ENCODE data around the gene TTC38.

Gene TTC38

DNA sequence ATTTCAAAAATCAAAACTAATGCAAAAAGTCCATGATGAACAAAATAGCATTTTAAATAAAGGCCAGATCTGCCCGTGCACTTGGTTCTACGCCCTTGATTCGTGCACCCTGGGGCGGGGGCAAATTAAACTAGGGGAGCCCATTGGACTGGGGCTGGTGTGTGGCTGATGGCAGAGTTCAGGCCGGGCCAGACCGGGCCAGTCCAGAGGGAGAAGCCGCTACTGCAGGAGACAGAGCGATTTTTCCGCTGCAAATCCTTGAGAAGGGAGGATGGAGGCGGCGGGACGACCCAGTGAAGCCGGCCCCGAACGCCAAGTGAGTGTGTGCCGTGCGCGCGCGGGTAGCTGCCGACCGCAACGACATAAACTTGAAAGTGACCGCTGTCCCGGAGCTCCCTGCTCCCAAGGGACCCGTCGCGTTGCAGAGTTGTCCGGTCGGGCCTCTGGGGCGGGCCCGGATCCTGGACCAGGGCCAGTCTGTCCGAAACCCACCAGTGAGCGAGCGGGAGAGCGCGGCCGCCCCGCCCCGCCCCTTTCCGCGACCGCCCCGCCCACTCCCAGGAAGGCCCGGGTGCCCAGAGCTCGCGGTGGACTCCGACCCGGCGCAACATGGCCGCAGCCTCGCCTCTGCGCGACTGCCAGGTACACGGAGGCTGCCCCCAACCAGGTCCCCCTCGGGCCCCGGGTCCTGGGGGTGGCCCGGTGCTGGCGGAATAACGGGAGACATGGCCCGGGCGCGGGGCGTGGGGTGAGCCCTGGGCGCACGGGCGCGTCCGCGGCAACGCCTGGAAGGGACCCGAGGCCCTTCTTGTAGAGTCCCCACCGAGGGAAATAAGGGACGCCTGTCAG, at the start of gene TTC38:
Gene TTC38 (plus strand): TSS at position 578 of the 849 bp plus-strand sequence. CDS start 32 bp downstream, at position 610.
- DNase-seq = peak; percentile 84

GRCh38 chr22:46219636-46220035, 48.2 kb upstream of the TTC38 start:
- DNase-seq = no peak

GRCh38 chr22:46220921-46221320, 46.9 kb upstream of the TTC38 start:
- DNase-seq = no peak

DNA sequence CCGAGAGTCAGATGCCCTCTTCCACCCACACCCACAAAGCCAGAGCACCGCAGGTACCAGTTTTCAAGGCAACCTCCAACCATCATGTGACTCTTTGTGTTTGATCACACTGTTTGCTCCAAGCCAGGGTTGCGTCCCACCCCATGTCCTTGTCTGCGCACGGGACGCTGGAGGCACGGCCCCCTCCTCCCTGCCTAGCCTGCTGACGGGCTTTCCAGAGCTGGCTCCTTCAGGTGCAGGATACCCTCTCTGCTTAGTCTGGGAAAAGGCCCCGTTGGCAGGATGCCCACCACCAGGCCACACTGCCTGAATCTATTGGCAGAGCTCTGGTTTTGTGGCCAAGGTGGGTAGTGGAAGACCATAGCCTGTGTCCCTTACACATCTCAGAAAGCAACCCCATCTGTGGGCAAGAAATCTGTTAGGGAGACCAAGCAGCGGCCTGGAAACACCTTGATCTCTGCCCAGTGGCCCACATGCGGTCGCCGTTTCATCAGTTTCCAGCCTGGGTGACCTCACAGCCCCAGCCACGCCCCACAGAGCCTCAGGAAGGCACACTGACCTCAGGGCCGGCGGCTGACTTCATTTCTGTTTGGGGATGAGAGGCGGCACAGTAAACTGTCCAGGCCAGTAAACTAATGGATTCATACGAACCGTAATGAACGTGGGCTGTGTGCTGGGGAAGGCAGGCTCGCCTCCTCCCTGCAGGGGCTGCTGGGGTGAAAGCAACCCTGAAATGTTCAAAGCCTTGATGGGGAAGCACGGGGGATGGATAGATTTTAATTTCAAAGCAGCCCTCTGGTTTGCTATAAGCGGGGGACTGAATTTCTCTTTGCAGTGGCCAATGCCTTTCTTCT, 43.5 kb upstream of the TTC38 start:
- DNase-seq = no peak

DNA sequence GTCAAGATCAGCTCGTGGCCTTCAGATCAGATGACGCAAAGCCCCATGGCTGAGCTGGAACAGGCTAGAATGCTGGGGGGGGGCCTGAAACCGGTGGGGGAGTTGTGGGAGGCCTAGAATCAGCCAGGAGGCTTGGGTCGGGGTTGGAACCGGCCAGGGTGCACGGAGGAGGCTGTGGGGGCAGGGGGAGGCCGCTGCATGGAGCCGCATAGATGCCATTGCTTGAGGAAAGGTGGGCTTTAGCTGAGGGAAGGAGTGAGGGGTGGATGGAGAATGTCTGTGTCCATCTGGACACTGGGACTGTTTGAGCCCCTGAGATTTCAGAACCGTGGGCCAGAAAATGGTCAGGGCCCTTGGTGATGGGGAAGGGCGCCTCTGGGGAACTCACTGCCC, 42.9 kb upstream of the TTC38 start:
- no peak for DNase-seq

GRCh38 chr22:46225631-46226030, 42.2 kb upstream of the TTC38 start:
- DNase-seq = no peak

DNA sequence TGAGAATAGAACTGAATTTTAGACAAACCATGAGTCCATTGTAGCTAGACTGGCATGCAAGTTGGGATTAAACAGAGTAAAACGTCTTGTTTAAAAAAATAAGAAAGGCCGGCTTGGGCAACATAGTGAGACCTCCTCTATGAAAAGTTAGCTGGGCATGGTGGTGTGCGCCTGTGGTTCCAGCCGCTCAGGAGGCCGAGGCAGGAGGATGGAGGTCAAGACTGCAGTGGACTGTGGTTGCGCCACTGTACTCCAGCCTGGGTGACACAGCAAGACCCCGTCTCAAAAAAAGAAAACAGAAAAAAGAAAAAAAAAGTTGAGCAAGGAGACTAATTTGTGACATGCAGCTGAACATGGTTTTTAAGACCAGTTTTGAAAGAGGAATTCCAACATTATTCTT, 41.2 kb upstream of the TTC38 start:
- no peak for DNase-seq

DNA sequence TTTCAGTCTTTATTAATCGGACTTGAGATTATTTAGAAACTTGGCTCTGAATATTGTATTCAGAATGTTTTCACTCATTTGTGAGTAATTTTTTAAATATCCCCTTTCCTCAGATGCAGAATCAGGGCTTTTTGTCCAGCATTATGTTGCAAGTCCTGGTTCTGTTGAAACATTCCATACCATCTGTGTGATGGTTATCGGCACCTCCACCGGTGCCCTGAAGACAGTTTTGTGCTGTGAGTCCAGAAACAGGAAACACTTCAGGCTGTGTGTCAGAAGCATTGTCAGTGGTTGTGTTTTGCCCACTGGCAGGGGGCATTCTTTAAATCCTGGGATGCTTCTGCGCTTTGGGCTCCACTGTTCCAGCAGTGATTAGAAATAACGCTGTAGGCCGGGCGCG, 38.1 kb upstream of the TTC38 start:
- DNase-seq = no peak

DNA sequence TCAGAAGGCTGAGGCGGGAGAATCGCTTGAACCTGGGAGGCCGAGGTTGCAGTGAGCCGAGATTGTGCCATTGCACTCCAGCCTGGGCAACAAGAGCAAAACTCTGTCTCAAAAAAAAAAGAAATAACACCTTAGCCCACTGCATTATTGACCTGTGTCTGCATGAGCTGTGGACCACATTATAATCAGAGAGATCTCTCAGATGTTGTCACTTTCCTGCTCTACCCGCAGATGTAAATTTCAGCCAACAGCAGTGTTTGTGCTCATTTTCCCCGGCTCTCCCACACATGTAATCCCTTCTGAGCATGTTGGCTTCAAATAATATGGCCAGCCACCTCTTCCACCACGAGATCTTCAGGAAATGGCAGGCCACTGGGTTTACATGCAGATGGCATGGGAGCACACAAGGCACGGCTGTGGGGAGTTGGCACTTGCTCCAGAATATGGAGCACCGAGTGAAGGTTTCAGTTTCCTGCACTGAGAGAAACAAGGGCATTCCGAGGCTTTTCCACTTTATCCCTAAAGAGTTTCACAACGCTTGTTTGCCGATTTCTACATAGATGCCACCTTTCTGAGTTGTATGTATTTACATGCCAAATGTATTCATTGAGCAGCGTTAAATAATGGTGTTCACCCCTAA, 37.4 kb upstream of the TTC38 start:
- DNase-seq = no peak

DNA sequence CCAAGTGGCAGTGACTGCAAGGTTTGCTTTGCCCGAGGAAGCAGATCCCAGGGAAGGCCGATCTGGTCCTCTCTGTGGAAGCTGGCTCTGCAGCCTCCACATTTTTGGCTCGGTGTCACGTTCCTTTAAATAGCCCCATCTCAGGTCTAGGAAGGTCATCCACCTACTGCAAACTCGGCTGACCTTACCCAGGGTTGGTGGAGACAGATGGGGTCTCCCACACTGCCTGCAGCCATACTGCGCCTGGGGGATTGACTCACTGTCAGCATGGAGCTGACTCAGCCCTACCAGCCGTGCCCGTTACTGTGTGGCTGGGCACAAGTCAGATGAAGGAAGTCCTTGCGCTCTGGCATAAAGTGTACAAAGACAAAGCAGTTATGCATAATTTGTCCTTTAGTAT, 34.6 kb upstream of the TTC38 start:
- no peak for DNase-seq

DNA sequence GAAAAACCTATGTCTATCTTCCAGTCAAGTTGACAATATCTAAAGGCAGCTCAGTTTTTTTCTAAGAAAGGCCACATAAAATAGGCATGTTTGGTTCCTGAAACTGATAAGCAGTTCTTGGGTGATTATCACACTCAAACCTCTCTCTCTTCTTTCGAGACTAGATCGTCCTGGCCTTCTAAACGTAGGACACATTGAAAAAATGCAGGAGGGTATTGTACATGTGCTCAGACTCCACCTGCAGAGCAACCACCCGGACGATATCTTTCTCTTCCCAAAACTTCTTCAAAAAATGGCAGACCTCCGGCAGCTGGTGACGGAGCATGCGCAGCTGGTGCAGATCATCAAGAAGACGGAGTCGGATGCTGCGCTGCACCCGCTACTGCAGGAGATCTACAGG, 32.8 kb upstream of the TTC38 start:
- DNase-seq = no peak

- no peak for DNase-seq
Measured at GRCh38 chr22:46237453-46238124, 30.2 kb upstream of the TTC38 start.

- DNase-seq = no peak
Measured at GRCh38 chr22:46238541-46238940, 29.3 kb upstream of the TTC38 start.

- DNase-seq = no peak
Measured at GRCh38 chr22:46239261-46240048, 28.4 kb upstream of the TTC38 start.

DNA sequence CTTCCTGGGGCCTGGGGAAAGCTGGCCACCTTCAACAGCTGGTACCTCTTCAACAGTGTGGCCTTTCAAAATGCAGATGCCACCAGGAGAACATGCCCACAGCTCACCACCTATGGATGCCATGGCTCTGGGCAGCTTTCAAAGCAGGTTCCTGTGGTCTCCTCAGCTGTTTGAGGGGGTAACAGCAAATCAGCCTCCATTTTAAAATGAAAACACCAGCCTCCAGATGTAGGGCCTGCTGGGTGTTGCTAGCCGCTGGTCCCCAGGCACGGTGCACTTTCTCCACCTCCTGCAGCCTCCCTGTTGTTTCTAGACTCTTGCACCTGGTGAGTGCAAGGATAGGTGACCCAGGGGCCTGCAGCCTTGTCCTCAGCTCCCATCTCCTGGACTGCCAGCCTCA, 27.7 kb upstream of the TTC38 start:
- no peak for DNase-seq

DNA sequence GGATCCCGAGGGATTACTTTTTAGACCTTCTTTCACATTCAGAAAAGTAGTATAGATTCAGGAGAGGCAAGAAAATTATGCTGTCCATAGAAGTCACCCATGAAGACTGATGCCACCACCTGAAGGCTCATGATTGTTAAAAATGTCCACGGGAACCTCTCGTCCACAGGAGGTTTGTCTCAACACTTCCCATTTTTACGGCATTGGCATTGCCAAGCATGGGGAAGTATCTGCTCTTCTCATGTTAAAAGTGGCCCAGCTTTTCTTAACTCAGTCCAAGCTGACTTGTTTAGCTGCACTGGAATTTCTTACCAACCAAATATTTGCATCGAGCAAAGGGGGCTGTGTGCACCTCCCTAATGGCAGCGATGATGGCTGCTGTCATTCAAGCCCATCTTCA, 27.3 kb upstream of the TTC38 start:
- no peak for DNase-seq

- no peak for DNase-seq
Measured at GRCh38 chr22:46240907-46241306, 26.9 kb upstream of the TTC38 start.

DNA sequence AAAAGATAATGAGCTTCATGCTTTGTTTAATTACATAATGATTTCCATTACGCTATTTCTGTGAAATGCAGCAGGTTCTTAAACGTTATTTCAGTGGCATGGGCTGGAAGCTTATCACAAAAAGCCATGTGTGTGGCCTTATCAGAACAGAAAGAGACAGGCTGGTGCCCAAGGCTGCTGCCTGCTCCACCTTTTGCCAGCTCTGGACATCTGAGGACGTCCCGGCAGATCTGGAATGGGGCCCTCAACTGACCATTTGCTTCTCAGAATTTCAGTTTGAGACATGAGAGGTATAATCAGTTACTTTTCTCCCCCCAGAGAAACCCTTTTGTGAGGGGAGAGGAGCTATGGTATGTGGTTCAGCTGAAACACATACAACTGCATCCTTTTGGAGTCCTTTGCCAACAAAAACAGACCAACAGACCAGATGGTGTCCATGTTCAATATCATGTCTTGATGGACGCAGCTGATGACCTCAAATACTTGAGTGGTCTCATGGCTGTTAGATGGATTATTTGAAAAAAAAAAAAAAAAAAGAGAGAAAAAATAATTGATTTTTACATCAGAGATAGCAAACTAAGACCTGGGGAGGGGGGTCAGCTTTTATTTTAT, 26.3 kb upstream of the TTC38 start:
- no peak for DNase-seq

DNA sequence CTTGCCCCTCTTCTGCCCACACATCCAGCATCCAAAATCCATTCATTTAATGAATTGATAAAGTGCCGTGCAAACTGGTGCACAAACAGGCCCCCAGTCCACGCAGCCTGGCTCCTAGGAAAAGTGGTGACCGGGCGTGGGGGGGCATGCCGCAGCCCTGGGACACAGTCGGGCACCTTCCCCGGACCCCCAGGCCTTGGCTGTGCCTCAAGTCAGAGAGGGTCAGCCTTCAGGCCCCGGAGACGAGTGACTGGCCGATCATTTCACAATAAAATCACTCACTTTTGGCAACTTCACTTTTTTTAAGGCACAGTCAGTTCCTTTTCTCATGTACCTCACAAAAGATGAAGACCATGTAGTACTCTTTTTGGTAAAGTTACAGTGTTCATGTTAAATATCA, 25.7 kb upstream of the TTC38 start:
- no peak for DNase-seq

GRCh38 chr22:46244771-46245170, 23.0 kb upstream of the TTC38 start:
- DNase-seq = no peak

- DNase-seq = no peak
Measured at GRCh38 chr22:46245511-46245910, 22.3 kb upstream of the TTC38 start.

DNA sequence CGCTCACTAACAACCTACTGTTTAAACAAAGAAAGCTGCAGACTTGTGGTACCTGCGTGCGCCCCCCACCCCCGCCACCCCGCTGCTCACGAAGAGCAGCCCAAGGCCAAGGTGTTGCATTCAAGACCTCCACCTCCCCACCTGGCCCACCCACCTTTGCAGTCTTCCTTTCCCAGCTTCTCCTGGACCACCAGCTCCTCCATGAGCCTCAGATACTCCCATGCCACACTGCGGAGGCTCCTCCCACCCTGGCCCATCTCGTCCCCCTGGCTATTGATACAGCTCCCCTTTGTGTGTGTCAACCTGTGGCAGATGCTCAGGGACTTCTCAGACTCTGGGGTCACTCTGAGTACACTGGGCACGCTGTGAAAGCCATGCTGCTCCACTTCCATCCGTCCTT, 21.6 kb upstream of the TTC38 start:
- no peak for DNase-seq
